Neural cell (in vitro differentiated cells): ENCODE measurements around the gene SLC19A1.
"Not testable (repeated sequence)": the region's sequence is repeated elsewhere in the genome, so short reads cannot be mapped to it uniquely, and the experiment has no call there.

Experiments
- CTCF ChIP-seq: fragments of 450-650 bp; IDR thresholded peaks from 2 replicates; pipeline ENCODE4 v1.5.1; 2014; ENCODE audit warnings: antibody characterized with exemption, mild to moderate bottlenecking, moderate library complexity; ENCODE audit not compliant: poor library complexity, severe bottlenecking
- EP300 ChIP-seq: fragments of 450-650 bp; conservative IDR thresholded peaks from 2 replicates; pipeline ENCODE4 v1.6.1; 2014; ENCODE audit warnings: antibody characterized with exemption, mild to moderate bottlenecking, moderate library complexity; ENCODE audit not compliant: poor library complexity, severe bottlenecking
- EZH2 ChIP-seq: fragments of 200-600, 300-800 bp; shearing (Covaris generic), sonication (generic); IDR thresholded peaks from 2 replicates; pipeline ENCODE4 v1.6.1; 2014; ENCODE audit warnings: antibody characterized with exemption, low read length, borderline replicate concordance, mild to moderate bottlenecking; ENCODE audit not compliant: insufficient read depth, poor library complexity, severe bottlenecking
- MXI1 ChIP-seq: fragments of 450-650 bp; conservative IDR thresholded peaks from 2 replicates; pipeline ENCODE4 v1.6.1; 2014; ENCODE audit warnings: antibody characterized with exemption, mild to moderate bottlenecking; ENCODE audit not compliant: poor library complexity, severe bottlenecking
- POLR2AphosphoS5 ChIP-seq: IDR thresholded peaks from 2 replicates; pipeline ENCODE4 v1.6.1; 2012
- REST ChIP-seq: IDR thresholded peaks from 2 replicates; pipeline ENCODE4 v1.6.1; 2012; ENCODE audit warnings: borderline replicate concordance
- SMC3 ChIP-seq: fragments of 450-650 bp; conservative IDR thresholded peaks from 2 replicates; pipeline ENCODE4 v1.6.1; 2014; ENCODE audit warnings: antibody characterized with exemption, mild to moderate bottlenecking, moderate library complexity; ENCODE audit not compliant: poor library complexity
- TAF1 ChIP-seq: IDR thresholded peaks from 2 replicates; pipeline ENCODE4 v1.6.1; 2012; ENCODE audit warnings: low read depth

GRCh38 chr21:45531114-45531392 is 11.2 kb downstream of the SLC19A1 start:
- not testable (repeated sequence) for TF ChIP-seq SMC3, CTCF, EP300, EZH2, MXI1, REST, TAF1, POLR2AphosphoS5
